CD4-positive, alpha-beta T cell (primary cell): ENCODE data around the gene LIMCH1. TPM values are rescaled to one million over a fixed set of nuclear protein-coding genes. Genes with fewer than 3 reads are reported as not detected.

Experiments
- ATAC-seq: fragments of 200-7000 bp; cut with Tn5 transposase; one replicate; pipeline ENCODE4 v1.10.0; 2022; ENCODE audit warnings: mild to moderate bottlenecking; ENCODE audit not compliant: poor library complexity
- CTCF ChIA-PET: fragments of 350-600 bp; sonication (Branson Sonifier 250); formaldehyde crosslinking; loops from one replicate; lab custom pipeline; 2021; ENCODE audit warnings: antibody characterized with exemption, inconsistent platforms; lab: Charles Lee
- POLR2A ChIA-PET: fragments of 350-600 bp; sonication (Branson Sonifier 250); formaldehyde crosslinking; loops from one replicate; lab custom pipeline; 2021; ENCODE audit warnings: antibody characterized with exemption, inconsistent platforms; lab: Charles Lee
- DNase-seq, 14 experiments: peaks; one replicate each; pipeline ENCODE4 v3.0.0-alpha.2; 2013 to 2020; ENCODE audit warnings: mixed read lengths in 2 of 14
- H3K27ac ChIP-seq, 2 donors: one replicate each; pipeline versions ENCODE4 v1.5.1 to v1.7.0; 2013; ENCODE audit warnings: low read length in 2 of 2, low read depth in 1 of 2, mild to moderate bottlenecking in 1 of 2
- H3K27me3 ChIP-seq, 2 experiments: 1 replicate in 1 of 2; 2 replicates in 1 of 2; pipeline versions ENCODE4 v1.6.1 to v1.7.0; 2013; ENCODE audit warnings: low read length in 2 of 2, control low read depth in 1 of 2, mild to moderate bottlenecking in 1 of 2, moderate library complexity in 1 of 2; ENCODE audit not compliant: insufficient read depth in 2 of 2, control insufficient read depth in 1 of 2
- H3K36me3 ChIP-seq: one replicate; pipeline ENCODE4 v1.6.1; 2013; ENCODE audit warnings: low read length, control low read depth; ENCODE audit not compliant: insufficient read depth
- H3K4me1 ChIP-seq: one replicate; pipeline ENCODE4 v1.6.1; 2013; ENCODE audit warnings: low read length, control low read depth; ENCODE audit not compliant: insufficient read depth
- H3K4me3 ChIP-seq: one replicate; pipeline ENCODE4 v1.5.1; 2013; ENCODE audit warnings: mild to moderate bottlenecking, low read length, moderate library complexity
- H3K9me3 ChIP-seq, 2 experiments: 1 replicate in 1 of 2; 2 replicates in 1 of 2; pipeline versions ENCODE4 v1.6.1 to v1.7.0; 2013; ENCODE audit warnings: low read length in 2 of 2, mild to moderate bottlenecking in 2 of 2, control low read depth in 1 of 2, moderate library complexity in 1 of 2; ENCODE audit not compliant: control insufficient read depth in 1 of 2, insufficient read depth in 1 of 2
- H3K27ac Mint-ChIP-seq: one replicate; pipeline ENCODE4 v1.8.0; 2020; ENCODE audit warnings: mixed read lengths
- H3K27me3 Mint-ChIP-seq: one replicate; pipeline ENCODE4 v1.8.0; 2021; ENCODE audit warnings: mixed read lengths
- H3K36me3 Mint-ChIP-seq: one replicate; pipeline ENCODE4 v1.8.0; 2021; ENCODE audit warnings: low read depth, mixed read lengths
- H3K4me1 Mint-ChIP-seq: one replicate; pipeline ENCODE4 v1.8.0; 2021; ENCODE audit warnings: low read depth, mixed read lengths
- H3K4me3 Mint-ChIP-seq: one replicate; pipeline ENCODE4 v1.8.0; 2020; ENCODE audit warnings: mild to moderate bottlenecking, mixed read lengths
- H3K9me3 Mint-ChIP-seq: one replicate; pipeline ENCODE4 v1.8.0; 2020; ENCODE audit warnings: mixed read lengths
- intact Hi-C, 2 experiments: fragments of 100-400 bp; cut with DNase I in 1 of 2; cut with micrococcal nuclease in 1 of 2; formaldehyde crosslinking; loops; one replicate each; pipeline versions ENCODE4 v1.15.1 to v1.9.0; 2023 to 2025; cut with DNase I, micrococcal nuclease
- total RNA-seq, 174 experiments: library from RNA in 2 of 174; stranded (reverse) in 2 of 174; gene quantifications; one replicate each; pipeline ENCODE4 v1.2.3 and lab custom pipeline; 2021 to 2026
- TF ChIP-seq, protein P1 (sequence below): fragments of 200-600 bp; IDR thresholded peaks from one replicate; pipeline ENCODE4 v1.8.0; 2022; ENCODE audit warnings: antibody characterized with exemption, mild to moderate bottlenecking

Gene LIMCH1
- total RNA-seq, 2 experiments from 2014 or later, result not detected

DNA sequence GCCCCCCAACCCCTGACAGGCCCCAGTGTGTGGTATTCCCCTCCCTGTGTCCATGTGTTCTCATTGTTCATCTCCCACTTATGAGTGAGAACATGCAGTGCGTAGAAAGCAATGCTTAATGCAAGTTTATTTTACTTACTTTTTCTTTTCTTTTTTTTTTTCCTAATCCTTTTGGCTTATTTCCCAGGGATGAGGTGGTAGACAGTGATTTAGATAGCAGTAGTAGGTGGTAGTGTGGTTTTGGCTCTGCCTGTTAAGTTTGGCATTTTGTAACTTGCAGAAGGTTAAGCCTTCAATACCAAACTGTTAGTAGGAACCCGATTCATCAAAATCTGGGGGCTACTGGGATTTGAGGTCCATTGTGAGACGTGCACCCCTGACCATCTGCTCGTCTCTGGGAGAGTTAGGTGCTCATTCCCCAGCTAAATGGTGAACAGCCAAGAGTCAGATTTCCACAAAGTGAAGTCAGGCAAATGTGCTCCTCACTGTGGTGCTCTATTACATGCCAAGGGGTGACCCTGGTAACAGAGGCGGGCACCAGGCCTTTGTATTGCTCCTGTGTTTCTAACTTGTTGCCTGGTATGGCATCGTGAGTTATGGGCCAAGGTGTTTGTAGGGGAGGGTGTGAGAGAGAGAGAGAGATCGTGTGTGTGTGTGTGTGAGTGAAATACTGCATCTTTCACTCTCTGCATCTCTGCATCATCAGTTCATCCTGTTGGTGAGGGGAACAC is 140.3 kb downstream of the LIMCH1 start:
- TF ChIP-seq, protein P1, sequence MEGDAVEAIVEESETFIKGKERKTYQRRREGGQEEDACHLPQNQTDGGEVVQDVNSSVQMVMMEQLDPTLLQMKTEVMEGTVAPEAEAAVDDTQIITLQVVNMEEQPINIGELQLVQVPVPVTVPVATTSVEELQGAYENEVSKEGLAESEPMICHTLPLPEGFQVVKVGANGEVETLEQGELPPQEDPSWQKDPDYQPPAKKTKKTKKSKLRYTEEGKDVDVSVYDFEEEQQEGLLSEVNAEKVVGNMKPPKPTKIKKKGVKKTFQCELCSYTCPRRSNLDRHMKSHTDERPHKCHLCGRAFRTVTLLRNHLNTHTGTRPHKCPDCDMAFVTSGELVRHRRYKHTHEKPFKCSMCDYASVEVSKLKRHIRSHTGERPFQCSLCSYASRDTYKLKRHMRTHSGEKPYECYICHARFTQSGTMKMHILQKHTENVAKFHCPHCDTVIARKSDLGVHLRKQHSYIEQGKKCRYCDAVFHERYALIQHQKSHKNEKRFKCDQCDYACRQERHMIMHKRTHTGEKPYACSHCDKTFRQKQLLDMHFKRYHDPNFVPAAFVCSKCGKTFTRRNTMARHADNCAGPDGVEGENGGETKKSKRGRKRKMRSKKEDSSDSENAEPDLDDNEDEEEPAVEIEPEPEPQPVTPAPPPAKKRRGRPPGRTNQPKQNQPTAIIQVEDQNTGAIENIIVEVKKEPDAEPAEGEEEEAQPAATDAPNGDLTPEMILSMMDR, result no peak
- H3K27ac ChIP-seq, result no peak overlapping the region

DNA sequence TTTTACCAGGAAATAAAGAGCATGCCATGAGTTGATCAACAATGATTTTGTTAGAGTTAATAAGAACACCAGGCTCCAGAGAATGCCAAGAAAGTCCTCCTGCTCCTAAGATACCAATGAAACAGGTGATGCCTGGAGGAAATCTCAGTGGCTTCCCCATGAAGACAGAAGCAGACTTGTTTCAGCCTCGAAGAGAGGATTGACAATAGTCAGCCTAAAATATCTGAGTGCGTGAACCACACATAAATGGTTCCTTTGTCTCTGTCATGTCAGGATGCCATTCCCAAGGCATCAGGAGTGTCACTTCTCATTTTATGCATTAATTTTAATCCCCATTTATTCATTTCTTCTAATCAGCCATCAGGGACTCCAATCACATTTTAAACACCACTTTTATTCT is 141.0 kb downstream of the LIMCH1 start:
- ChIA-PET POLR2A (no interaction called here), CTCF (no interaction called here)
- Histone ChIP-seq H3K9me3 (peaks cover 0 to 4% of the 10 kb centered on the region in 2 experiments), H3K36me3 (no peaks in the 10 kb centered on the region), H3K4me3 (no peak overlapping the region), H3K27me3 (no peaks in the 10 kb centered on the region), H3K27ac (no peak overlapping the region), H3K4me1 (no peaks in the 10 kb centered on the region)
- Mint-ChIP-seq H3K9me3 (no peaks in the 10 kb centered on the region), H3K27me3 (no peaks in the 10 kb centered on the region), H3K4me3 (no peak overlapping the region), H3K4me1 (no peaks in the 10 kb centered on the region), H3K27ac (no peak overlapping the region), H3K36me3 (no peaks in the 10 kb centered on the region)
- ATAC-seq, result no peak
- DNase-seq, result no peak
- intact Hi-C loops, result no loop called here
- TF ChIP-seq, protein P1, result no peak

More for the DNA sequence above, 140.3 kb downstream of the LIMCH1 start:
- H3K27me3 ChIP-seq, result no peaks in the 10 kb centered on the region
- POLR2A ChIA-PET, result no interaction called here
- intact Hi-C loops, result no loop called here
- H3K4me3 ChIP-seq, result no peak overlapping the region
- DNase-seq, result no peak
- no peaks in the 10 kb centered on the region for H3K4me1 ChIP-seq
- no peak overlapping the region for H3K4me3 Mint-ChIP-seq
- no peaks in the 10 kb centered on the region for H3K9me3 Mint-ChIP-seq
- ATAC-seq, result no peak
- no peaks in the 10 kb centered on the region for H3K4me1 Mint-ChIP-seq
- H3K27me3 Mint-ChIP-seq, result no peaks in the 10 kb centered on the region
- peaks cover 0 to 4% of the 10 kb centered on the region in 2 experiments for H3K9me3 ChIP-seq
- H3K27ac Mint-ChIP-seq, result no peak overlapping the region
- no peaks in the 10 kb centered on the region for H3K36me3 ChIP-seq
- CTCF ChIA-PET, result no interaction called here
- no peaks in the 10 kb centered on the region for H3K36me3 Mint-ChIP-seq

DNA sequence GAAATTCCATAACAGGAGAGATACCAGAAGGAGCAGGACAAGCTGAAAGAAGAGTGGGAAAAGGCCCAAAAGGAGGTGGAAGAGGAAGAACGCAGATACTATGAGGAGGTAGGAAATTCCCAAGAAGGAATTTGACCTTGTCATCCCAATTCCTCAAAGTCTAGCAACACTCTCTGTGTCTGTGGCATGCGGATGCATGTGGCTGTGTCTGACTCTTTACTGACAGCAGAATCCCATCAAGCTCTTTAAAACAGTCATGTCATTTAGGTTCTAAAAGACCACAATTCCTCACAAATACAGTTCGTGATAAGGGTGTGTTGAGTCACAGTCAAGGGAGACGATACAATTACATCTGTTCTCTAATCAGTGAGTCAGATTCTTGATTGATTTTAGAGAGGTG is 142.0 kb downstream of the LIMCH1 start:
- no peak for DNase-seq
- Histone ChIP-seq H3K4me3 (no peak overlapping the region), H3K36me3 (no peaks in the 10 kb centered on the region), H3K4me1 (no peaks in the 10 kb centered on the region), H3K27ac (no peak overlapping the region), H3K27me3 (no peaks in the 10 kb centered on the region), H3K9me3 (peaks cover 0 to 4% of the 10 kb centered on the region in 2 experiments)
- intact Hi-C loops, result no loop called here
- H3K27ac Mint-ChIP-seq, result no peak overlapping the region
- H3K36me3 Mint-ChIP-seq, result no peaks in the 10 kb centered on the region
- no peaks in the 10 kb centered on the region for H3K4me1 Mint-ChIP-seq
- POLR2A ChIA-PET, result no interaction called here
- no peak overlapping the region for H3K4me3 Mint-ChIP-seq
- H3K27me3 Mint-ChIP-seq, result no peaks in the 10 kb centered on the region
- CTCF ChIA-PET, result no interaction called here
- ATAC-seq, result no peak
- H3K9me3 Mint-ChIP-seq, result no peaks in the 10 kb centered on the region
- TF ChIP-seq, protein P1, result no peak
